OCI-LY7 (cell line): ENCODE measurements around the gene OOSP4A. TPM values are rescaled to one million over a fixed set of nuclear protein-coding genes. Genes with fewer than 3 reads are reported as not detected.

Experiments
- BruUV-seq: library from RNA; stranded (reverse); fragments of 400-500 nt; replicated peaks from 2 replicates; lab custom pipeline; 2021; lab: Mats Ljungman, UMichigan
- CTCF ChIA-PET: fragments of 300-600 bp; sonication (Branson Sonifier 250); formaldehyde crosslinking; loops from one replicate; lab custom pipeline; 2022; ENCODE audit warnings: antibody characterized with exemption; ENCODE audit not compliant: unreplicated experiment; lab: Charles Lee
- POLR2A ChIA-PET: fragments of 300-600 bp; sonication (Branson Sonifier 250); formaldehyde crosslinking; loops from one replicate; lab custom pipeline; 2022; ENCODE audit warnings: antibody characterized with exemption; lab: Charles Lee
- DNase-seq: peaks from one replicate; pipeline ENCODE4 v3.0.0-alpha.2; 2015; ENCODE audit warnings: low spot score
- H2AFZ ChIP-seq: fragments of 200-600 bp; sonication (generic), shearing (Covaris generic); 2 replicates; pipeline ENCODE4 v1.6.1; 2014; ENCODE audit warnings: mild to moderate bottlenecking, antibody characterized with exemption, low read length, moderate library complexity
- H3K27ac ChIP-seq: fragments of 200-600 bp; sonication (generic); 2 replicates; pipeline ENCODE4 v1.5.1; 2014; ENCODE audit warnings: mixed run types, low read depth, mild to moderate bottlenecking, moderate library complexity, low read length, inconsistent platforms; ENCODE audit not compliant: poor library complexity, severe bottlenecking
- H3K36me3 ChIP-seq: fragments of 200-600 bp; sonication (generic); 2 replicates; pipeline ENCODE4 v1.6.1; 2014; ENCODE audit warnings: mild to moderate bottlenecking, antibody characterized with exemption, low read length, moderate library complexity, mixed read lengths; ENCODE audit not compliant: insufficient read depth
- H3K4me1 ChIP-seq: fragments of 200-600 bp; sonication (generic); 2 replicates; pipeline ENCODE4 v1.5.1; 2014; ENCODE audit warnings: mild to moderate bottlenecking, low read length; ENCODE audit not compliant: insufficient read depth, poor library complexity, severe bottlenecking
- H3K4me2 ChIP-seq: fragments of 200-600 bp; sonication (generic); 2 replicates; pipeline ENCODE4 v1.6.1; 2014; ENCODE audit warnings: mild to moderate bottlenecking, low read length
- H3K4me3 ChIP-seq: fragments of 200-600 bp; sonication (generic); 2 replicates; pipeline ENCODE4 v1.5.1; 2014; ENCODE audit warnings: mild to moderate bottlenecking, low read depth, low read length; ENCODE audit not compliant: poor library complexity, severe bottlenecking
- H3K79me2 ChIP-seq: fragments of 200-600 bp; sonication (generic); 2 replicates; pipeline ENCODE4 v1.6.1; 2016; ENCODE audit warnings: low read depth, mild to moderate bottlenecking, low read length, moderate library complexity, mixed read lengths; ENCODE audit not compliant: insufficient read depth
- H3K9me2 ChIP-seq: fragments of 200-600 bp; sonication (generic); 2 replicates; pipeline ENCODE4 v1.6.1; 2016; ENCODE audit warnings: mild to moderate bottlenecking, low read length, mixed read lengths; ENCODE audit not compliant: insufficient read depth
- H3K9me3 ChIP-seq: fragments of 200-600 bp; sonication (generic); 2 replicates; pipeline ENCODE4 v1.6.1; 2014; ENCODE audit warnings: mild to moderate bottlenecking, mixed run types, low read length, mixed read lengths
- H4K20me1 ChIP-seq: fragments of 200-600 bp; sonication (generic); 2 replicates; pipeline ENCODE4 v1.6.1; 2014; ENCODE audit warnings: mild to moderate bottlenecking, antibody characterized with exemption, low read length, moderate library complexity, mixed read lengths; ENCODE audit not compliant: insufficient read depth
- CTCF ChIP-seq: fragments of 200-600 bp; sonication (generic); conservative IDR thresholded peaks from 2 replicates; pipeline ENCODE4 v1.5.1; 2014; ENCODE audit warnings: mild to moderate bottlenecking, antibody characterized with exemption, low read length, moderate library complexity, mixed read lengths
- EZH2phosphoT487 ChIP-seq: fragments of 200-600 bp; sonication (generic); IDR thresholded peaks from 2 replicates; pipeline ENCODE4 v1.6.1; 2018; ENCODE audit warnings: low read depth, borderline replicate concordance, mild to moderate bottlenecking, mixed run types, antibody characterized with exemption, low read length, moderate library complexity, mixed read lengths
- intact Hi-C: fragments of 100-400 bp; cut with micrococcal nuclease; formaldehyde crosslinking; loops from one replicate; pipeline ENCODE4 v1.10.0; 2022; ENCODE audit not compliant: unreplicated experiment
- total RNA-seq, 2 experiments: library from RNA; depleted of rRNA in 1 of 2; stranded (reverse); fragments of >200 nt in 1 of 2; shearing (Covaris generic) in 1 of 2; gene quantifications; 2 replicates each; pipeline ENCODE4 v1.2.3, GENCODE V29; 2014 to 2022

Gene OOSP4A
- total RNA-seq, 2 experiments from 2014 or later: not detected

DNA sequence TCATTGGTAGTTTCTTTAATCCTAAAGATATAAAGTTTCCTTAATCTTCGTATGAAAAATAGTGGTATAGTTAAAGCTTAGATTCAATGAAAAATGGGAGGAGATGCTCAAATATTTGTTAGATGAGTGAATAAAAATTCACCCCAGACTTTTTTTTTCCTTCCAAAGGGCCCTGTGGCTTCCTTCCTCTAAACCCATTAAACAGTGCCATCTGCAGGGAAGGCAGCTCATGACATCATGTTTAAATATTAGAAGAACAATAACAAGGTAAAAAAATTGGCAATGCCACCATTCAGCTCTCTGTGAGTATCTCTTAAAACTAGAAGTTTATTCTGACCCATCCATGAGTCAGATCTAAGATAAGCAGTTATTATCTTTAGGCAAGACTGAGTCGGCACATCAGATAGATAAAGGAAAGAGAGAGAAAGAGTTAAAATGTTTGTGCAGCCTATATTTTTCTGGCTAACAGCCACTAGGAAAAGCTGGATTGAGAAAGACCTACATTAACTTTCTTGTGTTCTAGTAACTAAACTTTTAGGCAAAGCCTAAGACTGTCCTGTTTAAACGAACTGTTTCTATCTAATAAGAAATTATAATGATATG is 44.7 kb upstream of the OOSP4A start:
- Histone ChIP-seq H3K27ac (no peak overlapping the region), H2AFZ (no peak overlapping the region), H3K36me3 (no peaks in the 10 kb centered on the region), H3K9me2 (no peaks in the 10 kb centered on the region), H4K20me1 (no peaks in the 10 kb centered on the region), H3K4me1 (no peaks in the 10 kb centered on the region), H3K4me3 (no peak overlapping the region), H3K9me3 (peaks cover 11% of the 10 kb centered on the region; the same call in 1 of the 2 replicates), H3K4me2 (no peak overlapping the region), H3K79me2 (no peaks in the 10 kb centered on the region)
- CTCF ChIA-PET: interaction anchor here (1.6 kb wide), 1 partner anchor 117 kb away, joined by 3 read pairs; no protein-coding TSS in a partner anchor
- TF ChIP-seq CTCF (peak; percentile 88), EZH2phosphoT487 (no peak)
- POLR2A ChIA-PET: no interaction called here
- no TSS peak for BruUV-seq
- intact Hi-C loops: loop anchor here (2.0 kb wide), 2 partner anchors 96 to 164 kb away; partner anchors contain the start of gene STX3
- DNase-seq: peak; percentile 64

DNA sequence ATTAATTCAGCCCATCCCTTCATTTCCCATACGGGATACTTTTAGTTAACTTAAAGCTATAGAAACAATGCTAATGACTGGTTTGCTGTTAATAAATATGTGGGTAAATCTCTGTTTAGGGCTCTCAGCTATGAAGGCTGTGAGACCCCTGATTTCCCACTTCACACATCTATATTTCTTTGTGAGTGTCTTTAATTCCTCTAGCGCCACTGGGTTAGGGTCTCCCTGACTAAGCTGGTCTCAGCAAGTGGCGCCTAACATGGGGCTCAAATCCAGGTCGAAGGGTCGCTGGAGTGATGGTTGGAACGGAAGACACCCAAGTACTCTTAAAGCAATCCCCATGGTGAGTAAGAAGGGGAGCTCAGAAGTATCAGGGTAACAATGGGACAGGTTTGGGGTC is 40.0 kb upstream of the OOSP4A start:
- H3K27ac ChIP-seq: no peak overlapping the region
- H4K20me1 ChIP-seq: no peaks in the 10 kb centered on the region
- POLR2A ChIA-PET: no interaction called here
- no peak overlapping the region for H3K4me2 ChIP-seq
- no peaks in the 10 kb centered on the region for H3K4me1 ChIP-seq
- H2AFZ ChIP-seq: no peak overlapping the region
- no peaks in the 10 kb centered on the region for H3K9me2 ChIP-seq
- H3K36me3 ChIP-seq: no peaks in the 10 kb centered on the region
- peak; percentile 13 for DNase-seq
- intact Hi-C loops: no loop called here
- no TSS peak for BruUV-seq
- H3K79me2 ChIP-seq: no peaks in the 10 kb centered on the region
- CTCF ChIA-PET: no interaction called here
- no peak overlapping the region for H3K4me3 ChIP-seq
- H3K9me3 ChIP-seq: peaks cover 13% of the 10 kb centered on the region; the same call in 1 of the 2 replicates
- no peak for TF ChIP-seq EZH2phosphoT487
- no peak for TF ChIP-seq CTCF

GRCh38 chr11:59931688-59932087 is 32.1 kb upstream of the OOSP4A start:
- Histone ChIP-seq H3K79me2 (no peaks in the 10 kb centered on the region), H3K9me3 (no peaks in the 10 kb centered on the region), H3K4me1 (no peaks in the 10 kb centered on the region), H2AFZ (no peak overlapping the region), H3K4me3 (no peak overlapping the region), H3K27ac (no peak overlapping the region), H3K36me3 (no peaks in the 10 kb centered on the region), H3K4me2 (no peak overlapping the region), H3K9me2 (no peaks in the 10 kb centered on the region), H4K20me1 (no peaks in the 10 kb centered on the region)
- intact Hi-C loops: no loop called here
- no peak for TF ChIP-seq EZH2phosphoT487
- no peak for TF ChIP-seq CTCF
- ChIA-PET CTCF (no interaction called here), POLR2A (interaction anchor here (0.6 kb wide), 1 partner anchor 27 kb away, joined by 4 read pairs; no protein-coding TSS in a partner anchor)
- no peak for DNase-seq
- no TSS peak for BruUV-seq
